NCI-H446 (cell line): ENCODE data around the gene LYPD6.
"Not testable (repeated sequence)": the region's sequence is repeated elsewhere in the genome, so short reads cannot be mapped to it uniquely, and the experiment has no call there.

Experiments
- DNase-seq, 2 experiments: peaks; one replicate each; lab custom pipeline; 2025; lab: John Stamatoyannopoulos, UW

Gene LYPD6, protein sequence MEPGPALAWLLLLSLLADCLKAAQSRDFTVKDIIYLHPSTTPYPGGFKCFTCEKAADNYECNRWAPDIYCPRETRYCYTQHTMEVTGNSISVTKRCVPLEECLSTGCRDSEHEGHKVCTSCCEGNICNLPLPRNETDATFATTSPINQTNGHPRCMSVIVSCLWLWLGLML

DNA sequence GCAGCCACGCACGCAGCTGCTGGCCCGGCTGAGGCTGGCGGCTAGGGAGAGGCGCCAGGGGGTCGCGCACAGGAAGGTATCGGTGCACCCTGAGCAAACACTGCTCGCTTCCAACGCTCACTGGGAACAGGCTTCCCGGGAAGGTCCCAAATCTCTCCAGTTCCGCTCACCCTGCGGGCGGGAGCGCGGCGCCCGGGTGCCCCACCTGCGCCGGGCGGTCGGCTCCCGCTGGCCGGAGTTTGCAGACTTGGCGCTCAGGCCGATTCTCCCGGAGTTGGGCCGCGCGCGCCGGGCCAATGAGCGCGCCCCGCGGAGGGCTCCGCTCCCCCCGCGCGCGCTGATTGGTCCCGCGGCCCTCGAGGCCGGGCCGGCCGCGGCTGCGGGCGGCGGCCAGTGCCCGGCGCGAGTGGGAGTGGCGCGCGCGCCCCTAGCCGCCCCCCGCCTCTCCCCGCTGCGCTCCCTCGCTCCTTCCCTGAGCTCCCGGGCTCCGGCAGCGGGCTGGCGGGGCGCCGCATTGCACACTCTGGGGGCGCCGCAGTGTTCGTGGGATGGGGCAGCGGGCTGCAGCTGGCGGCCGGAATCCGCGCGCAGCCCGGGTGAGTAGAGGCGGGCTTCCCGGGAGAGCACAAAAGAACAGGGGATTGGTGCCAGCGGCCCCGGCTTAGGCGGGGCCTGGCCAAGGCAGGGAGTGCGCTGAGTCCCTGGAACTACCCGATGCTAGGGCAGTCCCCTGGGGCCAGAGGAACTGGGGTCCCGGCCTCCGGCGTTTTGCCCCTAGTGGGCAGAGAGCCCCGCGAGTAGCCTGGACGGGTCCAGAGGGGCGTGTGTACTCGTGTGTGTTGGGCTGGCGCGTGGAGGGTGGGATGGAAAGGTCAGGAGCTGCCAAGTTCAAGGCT is at the start of gene LYPD6:
LYPD6 (plus strand) TSS at position 461 of the 896 bp plus-strand sequence. CDS start 107,122 bp downstream, outside the sequence.
- DNase-seq: peak; percentile 32 to 81

DNA sequence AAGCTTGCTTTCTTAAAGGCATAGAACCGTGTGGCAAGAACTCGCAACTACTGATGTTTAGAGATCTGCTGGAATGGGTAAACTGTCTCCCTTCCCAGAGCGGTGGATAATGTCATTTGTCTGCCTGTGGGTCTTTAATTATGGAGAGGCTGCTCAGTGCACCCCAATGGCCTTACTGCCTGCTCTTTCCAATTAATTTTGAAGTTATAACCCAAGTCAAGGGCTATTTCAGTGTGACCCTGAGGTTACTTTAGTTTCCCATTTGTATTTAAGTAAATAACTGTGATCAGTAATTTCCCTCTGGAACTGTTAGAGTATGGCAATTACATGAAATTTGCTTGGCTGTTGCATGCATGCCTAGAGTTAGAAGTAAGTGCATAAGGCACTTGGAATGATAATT is 48.9 kb upstream of the LYPD6 start:
- DNase-seq: no peak

DNA sequence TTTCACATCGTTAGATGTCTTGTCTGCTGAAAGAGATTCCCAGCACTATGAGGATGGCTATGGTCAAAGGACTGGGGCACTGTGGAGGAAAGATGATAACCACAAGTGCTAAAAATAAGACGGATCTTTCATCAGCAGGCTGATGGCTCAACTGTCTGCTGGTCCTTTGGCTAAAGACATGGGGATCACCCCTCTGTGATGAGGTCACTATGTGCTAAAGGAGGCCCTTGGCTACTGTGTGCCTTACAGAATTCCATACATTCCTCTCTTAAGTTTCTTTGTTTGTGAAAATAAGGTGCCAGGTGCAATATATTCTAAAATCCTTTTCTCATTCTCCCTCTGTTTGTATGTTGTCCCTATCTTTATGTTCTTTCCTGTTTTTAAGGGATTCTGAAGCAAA is 39.7 kb upstream of the LYPD6 start:
- DNase-seq: no peak

DNA sequence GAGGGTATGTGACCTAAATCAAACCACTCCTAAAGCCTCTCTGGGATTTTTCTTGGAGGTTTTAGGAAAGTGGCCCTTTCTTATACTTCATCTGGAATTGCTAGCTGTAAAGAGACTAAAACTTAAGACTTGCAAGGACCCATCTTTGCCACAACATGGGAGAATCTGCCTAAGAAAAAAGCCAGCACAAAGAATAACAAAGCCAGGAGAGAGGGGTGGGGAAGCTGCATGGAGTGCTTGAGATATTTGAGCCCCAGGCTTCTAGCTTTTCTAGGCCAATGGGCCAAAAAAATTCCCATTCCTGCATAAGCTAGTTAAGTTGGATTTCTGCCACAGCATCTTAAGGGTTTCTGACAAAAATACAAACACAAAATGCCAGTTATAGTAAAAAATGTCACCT is 38.5 kb upstream of the LYPD6 start:
- DNase-seq: no peak

DNA sequence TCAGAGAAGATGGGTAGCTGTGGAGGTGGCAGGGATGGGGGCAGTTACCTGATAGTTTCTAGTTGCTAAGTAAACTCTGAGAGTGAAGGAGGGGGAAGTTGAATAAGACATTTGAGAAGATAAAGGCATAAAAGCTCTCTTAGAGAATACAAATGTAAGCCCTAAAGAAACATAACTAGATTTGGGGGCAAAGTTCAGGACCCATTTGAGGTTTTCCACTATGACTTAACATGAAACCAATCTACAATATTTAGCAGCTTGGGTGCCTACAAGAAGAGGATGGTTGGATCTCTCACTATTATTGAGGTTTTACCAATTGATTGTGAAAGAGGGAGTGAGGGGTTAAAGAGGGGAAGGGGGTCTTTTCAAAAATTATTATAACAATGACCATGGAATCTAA is 34.4 kb upstream of the LYPD6 start:
- DNase-seq: no peak

DNA sequence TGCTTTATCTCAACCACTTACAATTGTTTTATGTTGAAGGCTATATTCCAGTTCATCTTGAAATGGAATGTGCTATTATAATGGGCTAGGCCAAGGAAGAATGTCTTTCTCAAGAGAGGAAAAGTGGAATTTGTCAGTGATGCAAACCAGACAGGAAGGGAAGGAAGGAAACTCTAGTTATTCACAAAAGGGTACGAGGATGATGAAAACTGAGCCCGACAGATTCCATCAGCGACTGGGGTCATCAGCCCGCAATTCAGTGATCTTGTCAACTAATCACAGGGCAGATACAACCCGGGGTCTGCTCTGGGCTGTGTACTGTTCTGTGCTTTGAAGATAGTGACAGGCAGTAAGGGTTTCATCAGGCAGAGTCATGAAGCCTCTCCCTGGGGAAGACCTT is 23.4 kb upstream of the LYPD6 start:
- DNase-seq: no peak

DNA sequence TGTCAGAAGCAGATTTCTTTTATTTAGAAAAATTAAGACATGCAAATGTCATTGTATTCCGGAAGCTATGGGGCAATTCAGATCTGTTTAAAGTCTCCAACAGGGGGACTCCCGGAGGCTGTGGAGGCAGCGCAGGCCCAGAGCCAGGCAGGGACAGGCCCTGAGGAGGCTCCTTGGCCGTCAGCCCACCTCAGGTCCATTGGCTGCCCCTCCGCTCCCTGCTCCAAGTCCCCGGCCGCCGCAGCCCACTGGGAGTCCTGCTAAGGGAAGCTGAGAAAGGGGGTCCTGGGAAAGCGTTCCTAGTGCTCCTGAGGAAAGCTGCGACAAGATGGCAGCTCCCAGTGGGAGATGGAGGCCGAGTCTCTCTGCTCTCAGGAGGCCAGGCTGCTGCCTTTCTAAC is 20.0 kb upstream of the LYPD6 start:
- DNase-seq: no peak

DNA sequence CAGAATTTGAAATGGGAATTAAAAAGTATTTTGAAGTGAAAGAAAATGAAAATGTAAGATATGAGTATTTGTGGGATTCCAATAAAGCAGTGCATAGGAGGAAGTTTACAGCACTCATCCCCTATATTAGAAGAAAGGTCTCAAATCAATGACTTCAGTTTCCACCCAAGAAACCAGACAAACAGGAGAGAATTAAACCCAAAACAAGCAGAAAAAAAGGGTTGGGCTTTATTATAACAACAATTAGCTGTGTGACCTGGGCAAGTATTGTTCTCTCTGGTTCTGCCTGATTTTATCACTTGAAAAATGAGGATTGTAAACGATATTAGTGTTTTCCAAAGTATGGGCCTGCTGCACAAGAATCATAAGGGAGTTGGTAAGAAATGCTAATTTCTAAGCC is 18.3 kb upstream of the LYPD6 start:
- DNase-seq: no peak

DNA sequence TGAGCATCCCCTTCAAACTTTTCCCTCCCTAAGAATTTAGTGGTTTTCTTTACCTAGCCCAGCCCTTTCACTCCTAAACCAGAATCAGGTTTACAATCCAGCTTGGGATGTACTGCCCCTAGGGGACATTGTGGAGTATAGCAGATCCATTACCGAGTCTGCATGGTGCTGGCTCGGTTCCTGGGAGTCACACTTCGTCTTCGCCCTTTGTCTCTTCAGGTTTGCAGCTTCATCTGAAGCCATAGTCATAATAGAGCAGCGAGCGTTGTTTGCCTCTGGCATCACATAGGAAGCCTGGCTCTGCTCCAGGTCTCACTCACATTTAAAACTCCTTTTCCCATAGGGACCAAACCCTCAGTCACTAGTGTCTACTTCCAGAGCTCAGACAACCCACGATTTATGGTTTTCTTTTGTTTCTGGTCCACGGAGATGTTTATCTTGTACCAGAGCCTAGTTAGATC is 16.8 kb upstream of the LYPD6 start:
- DNase-seq: peak; percentile 57 to 74

DNA sequence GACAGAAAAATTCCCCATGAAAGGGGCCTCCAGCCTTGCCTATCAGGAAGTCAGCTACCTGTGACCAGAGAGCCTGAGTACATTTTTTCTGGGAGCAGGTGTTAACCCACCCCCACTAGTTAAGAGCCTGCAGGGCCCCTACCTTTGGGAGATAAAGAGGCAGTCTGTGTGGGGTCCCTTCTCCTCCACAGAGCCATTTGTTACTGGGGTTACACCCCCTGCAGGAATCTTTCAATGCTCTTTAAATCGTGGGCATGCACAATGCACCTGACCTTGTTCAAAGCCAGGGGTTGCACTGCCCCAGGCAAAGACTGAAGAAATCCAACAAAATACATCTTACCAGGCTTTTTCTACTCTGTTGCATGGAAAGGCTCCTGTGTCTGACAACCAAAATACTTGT is 15.7 kb upstream of the LYPD6 start:
- no peak for DNase-seq

DNA sequence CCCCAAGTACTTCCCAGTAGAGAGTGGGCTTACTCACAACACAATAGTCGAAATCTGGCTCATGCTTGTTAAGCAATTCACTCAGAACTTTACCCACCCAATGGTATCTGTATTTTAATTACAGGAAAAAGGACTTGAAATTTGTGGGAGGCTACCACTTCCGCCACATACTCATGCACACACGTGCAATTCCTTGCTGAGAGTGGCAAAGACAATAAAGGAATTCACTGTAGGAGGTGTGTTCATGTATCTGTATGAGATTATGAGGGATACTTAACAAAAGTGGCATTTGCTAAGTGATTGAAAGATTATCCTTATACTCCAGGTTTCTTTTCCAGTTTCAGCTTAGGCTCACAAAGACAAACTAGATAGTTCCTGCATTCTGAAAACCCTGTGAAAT is 14.9 kb upstream of the LYPD6 start:
- no peak for DNase-seq

DNA sequence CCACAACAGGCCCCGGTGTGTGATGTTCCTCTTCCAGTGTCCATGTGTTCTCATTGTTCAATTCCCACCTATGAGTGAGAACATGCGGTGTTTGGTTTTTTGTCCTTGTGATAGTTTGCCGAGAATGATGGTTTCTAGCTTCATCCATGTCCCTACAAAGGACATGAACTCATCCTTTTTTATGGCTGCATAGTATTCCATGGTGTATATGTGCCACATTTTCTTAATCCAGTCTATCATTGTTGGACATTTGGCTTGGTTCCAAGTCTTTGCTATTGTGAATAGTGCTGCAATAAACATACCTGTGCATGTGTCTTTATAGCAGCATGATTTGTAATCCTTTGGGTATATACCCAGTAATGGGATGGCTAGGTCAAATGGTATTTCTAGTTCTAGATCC is 11.8 kb upstream of the LYPD6 start:
- not testable (repeated sequence) for DNase-seq

DNA sequence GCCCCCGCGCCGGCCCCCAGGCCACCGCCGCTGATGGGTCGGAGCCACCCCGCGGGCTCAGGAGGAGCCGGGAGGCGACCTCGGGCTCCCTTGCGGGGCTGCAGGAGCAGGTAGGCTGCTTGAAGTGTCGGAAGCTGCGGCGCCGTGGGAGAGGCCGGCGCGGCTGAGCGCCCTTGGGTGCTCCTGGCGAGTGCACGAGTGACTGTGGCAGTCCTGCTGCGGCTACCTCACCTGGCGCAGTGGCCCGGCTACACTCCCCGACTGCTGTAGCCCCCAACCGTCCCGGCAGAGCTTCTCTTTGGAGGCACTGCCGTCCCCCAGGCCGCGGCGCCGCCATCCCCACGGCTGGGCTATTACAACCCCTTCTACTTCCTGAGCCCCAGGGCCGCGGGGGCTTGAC is 10.0 kb upstream of the LYPD6 start:
- no peak for DNase-seq

DNA sequence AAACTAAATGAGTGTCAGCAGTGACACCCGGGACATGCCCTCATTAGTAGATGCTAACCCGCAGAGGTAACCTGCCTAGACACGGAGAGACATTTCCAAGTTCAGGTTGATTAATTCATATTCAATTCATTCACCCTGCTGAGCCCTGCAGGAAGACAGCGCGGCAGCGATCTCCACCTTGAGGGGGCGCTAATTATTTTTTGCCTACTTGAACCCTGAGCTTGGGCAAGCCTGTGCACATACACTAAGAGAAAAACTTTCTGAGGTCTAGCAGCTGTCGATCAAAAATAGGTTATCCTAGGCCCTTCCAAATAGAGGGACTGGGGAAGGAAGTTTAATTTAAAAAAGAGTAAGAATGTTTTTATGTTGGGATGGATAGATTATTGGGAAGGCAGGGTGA is 1.3 kb upstream of the LYPD6 start:
- DNase-seq: no peak

DNA sequence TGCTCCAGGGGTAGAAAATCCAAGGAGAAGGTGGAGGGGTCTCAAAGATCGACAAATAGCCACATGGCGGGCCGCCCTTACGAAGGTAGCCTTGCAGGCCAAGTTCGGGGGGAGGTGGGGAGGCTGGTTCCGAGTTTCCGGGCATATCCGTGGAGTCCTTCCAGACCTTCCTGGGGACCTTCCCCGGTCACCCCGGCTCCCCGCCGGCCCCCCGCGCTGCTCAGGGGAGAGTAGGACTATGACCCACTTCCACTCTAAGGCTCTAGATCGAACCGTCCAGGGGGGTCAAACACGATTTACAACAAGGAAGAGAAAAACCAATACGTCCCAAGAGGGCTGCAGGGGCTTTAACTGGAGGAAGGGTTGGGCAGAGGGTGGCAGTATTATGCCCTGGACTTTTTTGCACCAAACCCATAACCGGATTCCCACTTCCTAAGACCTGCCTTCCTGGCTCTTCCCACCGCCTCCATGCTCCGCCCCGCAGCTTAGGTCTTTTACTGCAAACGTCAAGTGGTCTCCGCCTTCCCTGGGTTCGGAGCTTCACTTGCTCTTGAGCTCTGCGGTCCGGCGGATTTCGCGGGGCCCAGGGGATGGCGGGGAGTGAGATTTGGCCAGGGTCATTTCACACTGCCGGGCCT is 779 bp upstream of the LYPD6 start:
- peak in 1 of 2 experiments; percentile 59 for DNase-seq

DNA sequence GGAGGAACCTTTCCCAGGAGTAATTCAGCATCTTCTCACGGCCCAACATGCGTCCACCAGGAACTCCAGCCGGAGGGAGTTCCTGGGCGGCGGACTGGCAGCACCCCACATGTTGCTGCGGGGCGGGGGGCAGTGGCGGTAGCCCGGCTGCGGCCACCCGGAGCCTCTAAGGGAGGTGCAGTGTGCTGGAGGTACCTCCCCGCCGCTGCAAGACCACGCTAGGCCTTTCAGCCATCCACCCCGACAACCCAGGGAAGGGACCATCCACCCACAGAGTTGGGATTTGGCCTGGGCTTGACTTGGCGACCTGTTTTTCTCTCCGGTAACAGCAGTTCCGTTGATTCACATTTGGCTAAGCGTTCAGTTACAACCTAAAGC is 625 bp downstream of the LYPD6 start:
- DNase-seq: no peak

DNA sequence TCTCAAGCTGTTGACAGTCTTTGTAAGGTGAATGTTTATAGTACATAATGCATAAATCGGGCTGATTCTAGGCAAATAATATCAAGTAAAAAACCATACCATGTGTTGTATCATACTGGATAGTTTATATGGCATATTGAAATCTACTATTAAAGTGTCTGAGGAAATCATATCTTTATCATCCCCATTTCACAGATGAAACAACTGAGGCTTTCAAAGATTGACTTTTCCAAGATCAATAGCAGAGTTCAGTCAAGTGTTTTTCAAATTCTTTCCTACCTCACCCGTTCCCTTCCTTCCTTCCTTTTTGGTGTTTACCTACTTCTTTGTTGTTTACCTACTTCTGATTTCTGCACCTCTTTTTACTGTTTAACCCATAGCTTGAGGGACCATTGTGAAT is 2.0 kb downstream of the LYPD6 start:
- DNase-seq: no peak

DNA sequence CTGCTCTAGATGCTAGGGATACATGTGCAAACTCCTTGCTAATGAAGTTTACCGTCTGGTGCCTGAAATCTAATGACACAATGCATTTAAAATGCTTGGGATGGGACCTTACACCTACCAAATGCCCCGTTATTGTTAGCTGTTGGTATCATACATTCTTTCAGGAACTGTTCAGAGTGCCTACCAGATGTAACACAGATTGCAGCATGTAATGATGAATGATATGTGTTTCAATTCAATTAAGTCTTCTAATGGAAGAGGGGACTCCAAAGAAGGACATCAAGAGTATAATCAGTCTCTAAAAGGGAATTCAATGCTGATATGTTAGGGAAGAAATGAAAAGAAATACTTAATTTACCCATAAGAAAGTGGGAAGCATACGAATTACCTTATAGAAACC is 3.2 kb downstream of the LYPD6 start:
- no peak for DNase-seq

DNA sequence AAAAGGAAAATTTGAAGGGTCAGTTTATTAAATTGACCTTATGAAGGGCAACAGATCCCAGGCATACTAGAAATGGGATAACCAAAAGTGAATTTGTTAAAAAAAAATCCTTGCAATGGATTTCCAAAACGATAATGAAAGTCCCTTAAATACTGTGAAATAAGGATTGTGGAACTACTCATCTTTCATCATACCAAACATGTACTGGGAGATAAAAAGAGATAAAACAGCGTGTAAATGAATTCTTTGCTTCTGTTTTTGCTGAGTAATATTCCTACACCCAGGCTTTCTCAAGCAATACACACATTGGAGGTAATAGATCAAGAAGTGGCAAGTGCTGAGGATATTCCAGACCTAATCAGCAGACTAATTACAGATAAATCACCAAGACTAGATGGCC is 3.8 kb downstream of the LYPD6 start:
- no peak for DNase-seq

DNA sequence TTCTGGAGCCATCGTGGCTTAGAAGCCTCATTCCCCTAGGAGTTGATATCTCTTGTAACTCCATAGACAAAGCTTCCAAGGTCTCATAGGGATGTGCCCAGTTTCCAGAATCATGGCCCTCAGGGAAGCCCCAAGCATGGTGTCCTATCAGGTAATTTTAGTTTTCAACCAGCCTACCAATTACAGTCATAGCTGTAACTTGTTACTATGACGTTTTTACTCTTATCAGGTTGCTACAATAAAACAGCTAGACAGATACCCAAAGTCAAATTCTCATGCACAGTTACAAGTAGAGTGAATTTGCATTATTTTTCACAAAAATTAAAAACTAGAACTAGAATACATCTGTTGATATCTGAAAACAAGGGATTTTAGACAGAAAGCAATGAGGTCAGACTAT is 8.9 kb downstream of the LYPD6 start:
- DNase-seq: no peak

DNA sequence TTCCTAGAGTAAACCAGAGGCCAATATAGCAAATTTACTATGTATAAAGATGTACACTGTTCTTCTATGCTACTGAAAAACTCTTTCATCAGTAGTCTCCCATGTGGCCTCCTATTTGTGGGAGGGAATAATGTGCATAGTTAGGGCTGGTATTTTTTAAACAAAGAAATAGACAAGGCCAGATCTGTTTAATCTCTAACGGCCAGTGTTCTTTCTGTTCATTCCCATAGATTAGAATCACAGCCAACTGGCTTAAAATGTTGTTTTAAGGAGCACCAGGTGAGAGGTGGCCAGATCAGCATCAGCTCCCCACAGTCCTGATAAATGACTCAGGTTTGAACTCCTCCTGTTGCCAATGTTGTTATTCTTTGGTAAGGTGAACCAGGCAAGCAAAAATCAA is 12.1 kb downstream of the LYPD6 start:
- DNase-seq: no peak

DNA sequence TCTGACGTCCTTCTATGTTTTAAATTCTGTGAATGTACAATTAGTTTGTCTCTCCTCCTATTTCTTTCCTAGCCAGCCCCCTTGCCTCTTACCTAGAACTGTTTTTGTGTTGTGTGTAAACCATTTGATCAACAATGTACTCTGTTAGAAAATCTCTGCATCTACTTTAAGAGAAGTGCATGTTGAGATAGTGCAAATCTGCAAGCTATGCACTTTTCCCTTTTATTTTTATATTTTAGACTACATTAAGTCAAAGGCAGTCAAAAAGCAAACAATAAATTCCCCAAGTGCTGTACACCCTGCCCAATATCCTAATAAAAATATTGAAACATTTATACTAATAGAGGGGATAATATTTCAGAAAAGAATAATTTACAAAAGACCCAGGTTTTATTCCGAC is 13.7 kb downstream of the LYPD6 start:
- no peak for DNase-seq

DNA sequence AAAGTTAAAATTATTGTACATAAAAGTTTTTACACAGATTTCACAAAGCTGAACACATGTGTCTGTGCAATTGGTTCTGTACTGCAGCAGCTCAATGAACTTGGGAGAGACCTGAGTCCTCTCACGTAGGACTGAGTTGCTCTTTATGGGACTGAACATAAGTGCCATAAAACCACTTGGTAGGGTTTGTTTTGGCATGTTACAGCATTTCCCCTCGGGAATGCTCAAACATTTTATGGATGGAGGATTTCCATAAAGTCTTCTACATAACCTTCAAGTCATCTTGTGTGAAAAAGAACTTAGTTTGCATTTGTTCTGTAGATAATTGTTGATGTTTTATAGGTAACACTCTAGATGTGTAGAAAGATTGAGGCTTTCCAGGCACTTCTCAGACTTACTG is 15.9 kb downstream of the LYPD6 start:
- no peak for DNase-seq
